HG02588 (cell line): Measurements from ENCODE around the gene NDC1.
A peak's percentile ranks its signal among the peaks of the same experiment; 100 is the strongest.
"Not testable (repeated sequence)": the region's sequence is repeated elsewhere in the genome, so short reads cannot be mapped to it uniquely, and the experiment has no call there.

Experiments used
- ATAC-seq: cut with Tn5 transposase; IDR thresholded peaks from one replicate; pipeline ENCODE4 v1.9.1; 2021; ENCODE audit warnings: mild to moderate bottlenecking, moderate library complexity; ENCODE audit not compliant: unreplicated experiment

Gene NDC1

GRCh38 chr1:53766194-53766742, 71.8 kb downstream of the NDC1 start:
- no peak for ATAC-seq

DNA sequence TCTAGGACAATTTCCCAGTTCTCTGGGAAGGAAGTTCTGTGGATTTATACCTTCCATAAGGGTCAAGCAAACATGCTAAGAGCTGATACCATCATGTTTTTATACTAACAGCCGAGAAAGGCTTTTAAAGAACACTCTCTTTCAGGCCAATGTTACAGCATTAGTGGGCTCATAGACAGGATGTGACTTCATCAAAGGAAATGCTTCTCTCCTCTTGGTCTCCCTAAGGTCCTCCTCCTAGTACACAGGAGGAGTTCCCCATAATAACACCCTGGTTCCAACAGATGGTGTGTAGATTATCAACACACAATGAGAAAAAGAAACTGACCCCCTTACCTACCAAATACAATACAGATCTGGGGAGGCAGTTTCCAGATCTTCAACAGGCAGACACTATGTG, 72.4 kb downstream of the NDC1 start:
- ATAC-seq: no peak

DNA sequence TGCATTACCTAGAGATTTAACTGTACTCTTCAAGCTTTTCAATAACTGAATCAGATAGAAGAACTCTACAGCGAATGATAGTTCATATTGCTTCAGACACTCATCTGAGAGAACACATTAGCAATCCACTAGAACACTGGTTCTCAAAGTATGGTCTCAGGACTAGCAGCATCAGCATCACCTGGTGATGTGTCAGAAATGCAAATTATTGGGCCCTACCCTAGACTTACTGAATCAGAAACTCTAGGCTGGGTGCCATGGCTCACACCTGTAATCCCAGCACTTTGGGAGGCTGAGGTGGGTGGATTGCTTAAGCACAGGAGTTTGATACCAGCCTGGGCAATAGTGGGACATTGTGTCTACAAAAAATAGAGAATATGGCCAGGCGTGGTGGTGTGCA, 74.2 kb downstream of the NDC1 start:
- no peak for ATAC-seq

GRCh38 chr1:53763461-53763860, 74.6 kb downstream of the NDC1 start:
- no peak for ATAC-seq

- ATAC-seq: not testable (repeated sequence)
These were observed 77.6 kb downstream of the NDC1 start for GRCh38 chr1:53760497-53760896.

DNA sequence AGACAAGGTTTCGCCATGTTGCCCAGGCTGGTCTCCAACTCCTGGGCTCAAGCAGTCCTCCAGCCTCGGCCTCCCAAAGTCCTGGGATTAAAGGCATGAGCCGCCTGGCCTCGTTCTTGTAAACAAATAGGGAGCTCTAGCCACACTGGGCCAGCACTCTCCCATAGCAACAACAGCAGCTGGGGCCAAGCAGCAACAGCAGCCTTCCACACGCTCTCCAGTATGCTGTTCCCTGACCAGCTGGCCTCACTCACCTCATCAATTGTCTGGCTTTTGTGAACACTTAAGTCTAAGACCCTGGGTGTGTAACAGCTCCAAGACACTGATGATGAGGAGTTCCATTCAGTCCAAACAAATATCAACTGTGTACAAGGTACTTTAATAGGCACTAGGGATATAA, 82.2 kb downstream of the NDC1 start:
- ATAC-seq: no peak

DNA sequence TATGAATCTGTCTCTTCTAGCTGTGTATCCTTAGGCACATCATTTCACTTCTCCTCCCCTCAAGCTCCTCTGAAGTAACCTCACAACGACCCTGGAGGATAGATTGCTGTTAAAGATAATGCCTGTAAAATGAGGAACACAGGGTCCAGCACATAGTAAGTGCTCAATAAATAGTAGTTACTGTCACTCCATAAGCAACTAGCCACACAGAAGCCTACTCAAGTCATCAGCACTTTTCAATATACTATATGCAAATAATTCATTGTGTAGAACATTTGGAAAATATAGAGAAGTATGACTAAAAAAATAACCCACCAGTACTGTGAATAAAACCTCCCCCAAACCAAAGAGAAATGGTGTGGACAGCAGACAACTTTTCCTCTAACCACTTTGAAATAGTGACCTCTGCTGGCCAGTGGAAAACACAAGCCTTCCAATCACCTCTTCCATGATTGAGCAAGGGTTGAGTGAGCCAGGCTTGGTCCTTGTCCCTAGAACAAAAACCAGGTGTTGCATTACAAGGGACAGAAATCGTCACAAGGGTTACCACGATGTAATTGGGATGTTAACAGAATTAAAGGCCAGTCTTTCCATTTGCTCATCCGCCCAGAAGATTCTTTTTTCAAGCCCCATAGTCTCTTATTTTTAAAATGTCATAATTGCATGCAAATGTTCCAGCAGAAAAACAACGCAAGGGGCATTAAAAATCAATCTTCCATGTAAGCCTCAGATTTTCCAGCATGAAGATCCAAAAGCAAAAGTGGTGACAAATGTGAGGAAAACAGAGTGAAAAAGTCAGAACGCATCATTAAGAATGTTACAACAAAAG, 83.4 kb downstream of the NDC1 start:
- no peak for ATAC-seq

DNA sequence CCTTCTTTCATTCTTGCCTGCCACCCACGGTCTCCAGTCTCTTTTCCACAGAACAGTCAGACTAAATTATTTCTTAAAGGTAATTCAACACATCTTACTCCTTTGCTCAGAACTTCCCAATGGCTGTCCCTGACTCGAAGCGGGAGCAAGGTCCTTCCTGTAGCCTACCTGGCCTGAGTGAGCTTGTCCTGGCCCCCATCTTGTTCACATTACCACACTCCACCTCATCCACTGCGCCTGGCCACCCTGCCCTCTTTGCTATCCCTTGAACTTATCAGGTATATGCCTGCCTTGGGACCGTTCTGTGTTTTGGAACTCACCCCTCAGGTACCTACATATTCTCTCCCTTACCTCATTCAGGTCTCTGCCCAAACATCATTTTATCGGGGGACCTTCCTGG, 85.8 kb downstream of the NDC1 start:
- no peak for ATAC-seq

- no peak for ATAC-seq
These were observed 90.3 kb downstream of the NDC1 start for GRCh38 chr1:53747841-53748240.

DNA sequence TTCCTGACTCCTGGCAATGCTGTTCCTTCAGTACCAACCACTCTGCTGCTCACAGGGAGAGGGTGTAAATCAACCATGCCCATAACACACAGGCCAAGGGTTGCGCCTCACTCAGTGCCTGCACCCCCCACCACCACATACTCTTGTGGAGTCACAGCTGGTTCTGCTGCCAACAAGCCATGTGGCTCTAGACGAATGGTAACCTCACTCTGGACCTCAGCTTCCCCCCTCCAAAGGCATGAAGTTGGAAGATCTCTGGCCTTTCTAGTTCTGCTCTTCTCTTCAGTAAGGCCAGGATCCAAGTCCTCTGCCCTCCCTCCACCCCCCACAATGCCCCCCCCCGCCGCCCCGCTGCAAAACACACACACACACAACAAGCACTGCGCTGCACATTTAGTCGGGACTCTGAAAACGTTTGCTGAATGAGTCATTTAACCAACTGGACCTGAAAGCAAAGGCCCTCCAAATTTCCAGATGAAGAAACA, 97.4 kb downstream of the NDC1 start:
- no peak for ATAC-seq

DNA sequence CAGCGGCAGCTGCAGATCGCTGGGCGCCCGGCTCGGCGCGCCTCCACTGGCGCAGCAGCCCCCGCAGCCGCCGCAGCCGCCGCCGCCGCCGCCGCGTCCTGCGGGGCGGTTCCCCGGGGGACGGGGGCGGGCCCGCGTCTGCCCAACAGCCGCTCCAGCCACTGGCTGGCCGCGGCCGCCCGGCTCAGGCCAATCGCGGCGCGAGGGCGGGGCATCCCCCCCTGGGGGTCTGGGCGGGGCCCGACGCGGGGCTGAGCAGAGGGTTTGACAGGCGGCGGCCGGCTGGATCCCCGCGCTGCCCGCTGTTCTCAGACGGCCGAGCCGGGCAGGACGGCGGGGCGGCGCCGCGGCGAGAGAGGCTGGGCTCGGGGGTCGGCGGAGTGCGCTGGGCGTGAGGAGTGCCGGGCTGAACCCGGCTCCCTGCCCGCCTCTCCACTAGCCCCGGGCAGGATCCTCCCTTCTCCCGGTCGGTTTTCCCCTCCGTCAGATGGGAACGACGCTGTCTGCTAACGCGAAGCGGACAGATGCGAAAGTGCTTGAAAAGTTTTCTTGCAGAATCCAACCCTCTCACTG, 98.9 kb downstream of the NDC1 start, which contains the start of gene GLIS1:
GLIS1 (minus strand) TSS at position 56 of the 573 bp plus-strand sequence. CDS start 1,100 bp downstream, outside the sequence.
- peak; percentile 93 for ATAC-seq

DNA sequence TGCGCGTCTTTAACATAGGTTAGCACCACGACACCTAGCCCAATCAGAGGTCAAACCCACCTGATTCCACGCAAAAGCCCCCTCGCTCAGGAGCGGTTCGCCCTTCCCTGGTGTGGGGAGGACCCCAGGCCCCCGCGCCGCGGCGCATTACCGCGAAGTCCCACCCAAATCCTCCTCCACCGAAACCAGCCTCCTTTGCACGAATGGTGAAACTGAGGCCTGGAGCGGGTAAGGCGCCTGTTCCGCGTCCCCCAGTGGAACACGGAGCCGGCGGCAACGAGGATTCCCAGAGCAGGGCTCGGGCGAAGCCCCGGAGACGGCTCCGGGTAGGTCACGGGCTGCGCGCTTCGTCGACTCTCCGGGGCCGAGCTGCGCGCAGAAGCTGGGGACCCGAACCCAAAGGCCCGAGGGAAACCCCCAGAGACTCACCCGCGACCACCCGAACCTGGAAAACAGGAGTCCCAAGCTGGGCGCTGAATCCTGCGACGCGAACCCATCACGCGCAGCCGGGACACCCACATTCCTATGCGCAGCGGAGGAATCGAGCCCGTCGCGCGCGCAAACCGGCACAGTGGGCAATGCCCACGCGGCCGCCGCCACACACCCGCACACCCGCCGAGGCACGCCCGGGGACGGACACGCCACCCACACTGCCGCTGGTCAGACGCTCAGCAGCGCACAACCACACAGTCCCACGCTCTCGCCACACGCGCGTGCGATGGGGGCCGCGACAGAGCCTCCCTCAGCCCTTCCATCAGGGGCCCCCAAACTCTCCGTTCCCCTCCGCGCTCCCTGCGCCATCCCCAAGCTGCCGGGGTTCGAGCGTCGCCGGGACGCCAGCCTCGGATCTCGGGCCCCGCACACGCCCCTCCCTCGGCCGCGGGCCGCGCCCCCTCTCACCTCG, 99.6 kb downstream of the NDC1 start:
- ATAC-seq: peak; percentile 11

GRCh38 chr1:53737648-53738204, 100.4 kb downstream of the NDC1 start:
- no peak for ATAC-seq

GRCh38 chr1:53736290-53736689, 101.8 kb downstream of the NDC1 start:
- no peak for ATAC-seq

- no peak for ATAC-seq
These were observed 102.4 kb downstream of the NDC1 start for GRCh38 chr1:53735681-53736080.

- no peak for ATAC-seq
These were observed 102.8 kb downstream of the NDC1 start for GRCh38 chr1:53735261-53735660.

- no peak for ATAC-seq
These were observed 103.4 kb downstream of the NDC1 start for GRCh38 chr1:53734650-53735211.

GRCh38 chr1:53733975-53734649, 104.0 kb downstream of the NDC1 start:
- no peak for ATAC-seq

GRCh38 chr1:53733447-53733931, 104.6 kb downstream of the NDC1 start:
- ATAC-seq: no peak

GRCh38 chr1:53732912-53733317, 105.2 kb downstream of the NDC1 start:
- no peak for ATAC-seq
